Measurements from ENCODE around the gene SCLY.

SCLY gene

GRCh38 chr2:238139196-238140039 lies 78.6 kb downstream of the SCLY start:
- TF ChIP-seq, protein P1, sequence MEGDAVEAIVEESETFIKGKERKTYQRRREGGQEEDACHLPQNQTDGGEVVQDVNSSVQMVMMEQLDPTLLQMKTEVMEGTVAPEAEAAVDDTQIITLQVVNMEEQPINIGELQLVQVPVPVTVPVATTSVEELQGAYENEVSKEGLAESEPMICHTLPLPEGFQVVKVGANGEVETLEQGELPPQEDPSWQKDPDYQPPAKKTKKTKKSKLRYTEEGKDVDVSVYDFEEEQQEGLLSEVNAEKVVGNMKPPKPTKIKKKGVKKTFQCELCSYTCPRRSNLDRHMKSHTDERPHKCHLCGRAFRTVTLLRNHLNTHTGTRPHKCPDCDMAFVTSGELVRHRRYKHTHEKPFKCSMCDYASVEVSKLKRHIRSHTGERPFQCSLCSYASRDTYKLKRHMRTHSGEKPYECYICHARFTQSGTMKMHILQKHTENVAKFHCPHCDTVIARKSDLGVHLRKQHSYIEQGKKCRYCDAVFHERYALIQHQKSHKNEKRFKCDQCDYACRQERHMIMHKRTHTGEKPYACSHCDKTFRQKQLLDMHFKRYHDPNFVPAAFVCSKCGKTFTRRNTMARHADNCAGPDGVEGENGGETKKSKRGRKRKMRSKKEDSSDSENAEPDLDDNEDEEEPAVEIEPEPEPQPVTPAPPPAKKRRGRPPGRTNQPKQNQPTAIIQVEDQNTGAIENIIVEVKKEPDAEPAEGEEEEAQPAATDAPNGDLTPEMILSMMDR (IDR thresholded peaks at IDR 0.05; ENCODE audit: control insufficient read depth, insufficient read depth, low read depth, low read length, missing control alignments), result peak; percentile 37
- no peak overlapping the region for H3K4me3 ChIP-seq (ENCODE audit: control insufficient read depth, low read depth, low read length)
- no peak for DNase-seq (ENCODE audit: low read depth)

GRCh38 chr2:238140040-238140439 lies 79.2 kb downstream of the SCLY start:
- DNase-seq (ENCODE audit: low read depth), result no peak
- no peak overlapping the region for H3K4me3 ChIP-seq (ENCODE audit: control insufficient read depth, low read depth, low read length)
- TF ChIP-seq, protein P1 (IDR thresholded peaks at IDR 0.05; ENCODE audit: control insufficient read depth, insufficient read depth, low read depth, low read length, missing control alignments), result no peak

DNA sequence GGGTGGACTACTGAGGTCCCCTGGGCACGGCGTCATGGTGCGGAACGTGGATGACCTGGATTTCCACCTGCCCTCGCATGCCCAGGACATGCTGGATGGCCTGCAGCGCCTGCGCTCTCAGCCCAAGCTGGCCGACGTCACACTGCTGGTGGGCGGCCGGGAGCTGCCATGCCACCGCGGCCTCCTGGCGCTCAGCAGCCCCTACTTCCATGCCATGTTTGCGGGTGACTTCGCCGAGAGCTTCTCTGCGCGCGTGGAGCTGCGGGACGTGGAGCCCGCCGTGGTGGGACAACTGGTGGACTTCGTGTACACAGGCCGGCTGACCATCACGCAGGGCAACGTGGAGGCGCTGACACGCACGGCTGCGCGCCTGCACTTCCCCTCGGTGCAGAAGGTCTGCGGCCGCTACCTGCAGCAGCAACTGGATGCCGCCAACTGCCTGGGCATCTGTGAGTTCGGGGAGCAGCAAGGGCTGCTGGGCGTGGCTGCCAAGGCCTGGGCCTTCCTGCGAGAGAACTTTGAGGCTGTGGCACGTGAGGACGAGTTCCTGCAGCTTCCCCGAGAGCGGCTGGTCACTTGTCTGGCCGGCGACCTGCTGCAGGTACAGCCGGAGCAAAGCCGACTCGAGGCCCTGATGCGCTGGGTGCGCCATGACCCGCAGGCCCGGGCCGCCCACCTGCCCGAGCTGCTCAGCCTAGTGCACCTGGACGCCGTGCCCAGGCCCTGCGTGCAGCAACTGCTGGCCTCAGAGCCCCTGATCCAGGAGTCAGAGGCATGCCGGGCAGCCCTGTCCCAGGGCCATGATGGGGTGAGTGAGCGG lies 80.1 kb downstream of the SCLY start:
- H3K4me3 ChIP-seq (ENCODE audit: control insufficient read depth, low read depth, low read length), result no peak overlapping the region
- TF ChIP-seq, protein P1 (IDR thresholded peaks at IDR 0.05; ENCODE audit: control insufficient read depth, insufficient read depth, low read depth, low read length, missing control alignments), result no peak
- DNase-seq (ENCODE audit: low read depth), result no peak

- TF ChIP-seq, protein P1 (IDR thresholded peaks at IDR 0.05; ENCODE audit: control insufficient read depth, insufficient read depth, low read depth, low read length, missing control alignments), result no peak
- DNase-seq (ENCODE audit: low read depth), result no peak
- H3K4me3 ChIP-seq (ENCODE audit: control insufficient read depth, low read depth, low read length), result no peak overlapping the region
These were observed 80.9 kb downstream of the SCLY start for GRCh38 chr2:238141541-238142318.

DNA sequence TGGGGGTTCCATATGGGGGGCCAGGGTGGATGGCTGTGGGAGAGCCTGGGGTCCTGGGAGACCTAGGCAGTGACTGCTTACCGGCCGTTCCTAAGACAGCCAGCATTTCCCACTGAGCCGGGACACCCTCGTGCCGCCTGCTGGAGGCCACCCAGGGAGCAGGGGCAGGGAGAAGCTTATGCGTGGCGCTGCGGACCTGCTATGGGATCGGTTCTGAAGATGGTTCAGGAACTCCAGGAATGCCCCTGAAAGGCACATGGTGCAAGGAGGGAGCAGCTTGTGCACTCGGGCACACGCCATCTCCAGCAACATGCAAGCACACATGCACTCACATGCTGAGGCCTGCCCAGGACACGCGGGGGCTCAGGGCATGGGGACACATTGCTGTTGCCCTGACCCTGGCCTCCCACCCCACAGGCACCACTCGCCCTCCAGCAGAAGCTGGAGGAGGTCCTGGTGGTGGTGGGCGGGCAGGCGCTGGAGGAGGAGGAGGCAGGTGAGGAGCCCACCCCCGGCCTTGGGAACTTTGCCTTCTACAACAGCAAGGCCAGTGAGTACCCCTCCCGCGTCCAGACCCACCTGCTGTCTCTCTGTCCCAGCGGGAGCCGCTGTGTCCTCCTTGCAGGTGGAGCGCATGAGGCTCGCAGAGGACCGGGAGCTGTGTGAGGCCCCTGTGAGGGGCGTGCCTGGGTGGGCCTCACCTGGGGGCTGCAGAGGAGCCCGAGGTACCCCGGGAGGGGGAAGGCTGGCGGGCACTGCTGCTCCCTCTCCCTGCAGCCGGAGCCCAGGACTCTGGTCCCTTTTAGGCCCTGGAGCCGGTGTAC lies 81.8 kb downstream of the SCLY start:
- DNase-seq (ENCODE audit: low read depth), result no peak
- no peak overlapping the region for H3K4me3 ChIP-seq (ENCODE audit: control insufficient read depth, low read depth, low read length)
- TF ChIP-seq, protein P1 (IDR thresholded peaks at IDR 0.05; ENCODE audit: control insufficient read depth, insufficient read depth, low read depth, low read length, missing control alignments), result no peak

All from AG09309 (cell line).